Stomach (tissue), 9 donors: ENCODE measurements around the gene ATAD1. TPM values are rescaled to one million over a fixed set of nuclear protein-coding genes. Genes with fewer than 3 reads are reported as not detected.

Experiments used
- DNase-seq, 2 donors: peaks; one replicate each; pipeline versions ENCODE4 v3.0.0 to v3.0.0-alpha.2; 2013 to 2019
- H3K27ac ChIP-seq, 5 donors: fragments of 200-600 bp in 4 of 5; sonication (generic) in 4 of 5; one replicate each; pipeline ENCODE4 v1.5.1; 2013 to 2019; ENCODE audit warnings: mild to moderate bottlenecking in 1 of 5, moderate library complexity in 1 of 5
- H3K27me3 ChIP-seq, 3 donors: fragments of 200-600 bp; sonication (generic); one replicate each; pipeline ENCODE4 v1.5.1; 2017 to 2019; ENCODE audit warnings: mixed run types in 1 of 3
- H3K36me3 ChIP-seq, 4 donors: fragments of 200-600 bp; sonication (generic); 1 replicate in 3 of 4; 2 replicates in 1 of 4; pipeline ENCODE4 v1.5.1; 2016 to 2019
- H3K4me1 ChIP-seq, 4 donors: fragments of 200-600 bp; sonication (generic); one replicate each; pipeline ENCODE4 v1.5.1; 2016 to 2019
- H3K4me3 ChIP-seq, 4 donors: fragments of 200-600 bp; sonication (generic) in 3 of 4; one replicate each; pipeline ENCODE4 v1.5.1; 2016 to 2019; ENCODE audit warnings: mild to moderate bottlenecking in 1 of 4
- H3K9me3 ChIP-seq, 4 donors: fragments of 200-600 bp; sonication (generic); one replicate each; pipeline ENCODE4 v1.5.1; 2016 to 2019
- EP300 ChIP-seq: sonication (generic); formaldehyde crosslinking; IDR thresholded peaks from one replicate; pipeline ENCODE4 v1.6.1; 2017; ENCODE audit warnings: antibody characterized with exemption
- POLR2A ChIP-seq, 4 donors: fragments of 450-650 bp; IDR thresholded peaks; one replicate each; pipeline ENCODE4 v1.6.1; 2016; ENCODE audit warnings: antibody characterized with exemption in 4 of 4, control low read depth in 2 of 4, mild to moderate bottlenecking in 1 of 4, moderate library complexity in 1 of 4
- POLR2AphosphoS5 ChIP-seq, 3 donors: sonication (generic); formaldehyde crosslinking; IDR thresholded peaks; one replicate each; pipeline ENCODE4 v1.6.1; 2016; ENCODE audit warnings: antibody characterized with exemption in 3 of 3
- WGBS, 5 donors: extraction: QIAGEN DNeasy Blood & Tissue Kit in 3 of 5; methylation state at CpG; one replicate each; pipeline versions ENCODE4 v1.1.5 to v1.1.7; 2013 to 2018; 5-methylcytosine and 5-hydroxymethylcytosine counted together
- intact Hi-C: fragments of 100-400 bp; cut with DNase I; formaldehyde crosslinking; loops from one replicate; pipeline ENCODE4 v1.15.1; 2023; ENCODE audit warnings: low total_unique reads
- polyA plus RNA-seq, 3 donors: library from polyadenylated mRNA; stranded (reverse); fragments of 200-250 nt; gene quantifications; one replicate each; pipeline ENCODE4 v1.2.3, GENCODE V29; 2013
- total RNA-seq, 5 donors: library from RNA; depleted of rRNA; stranded (reverse); fragments of >200 nt; gene quantifications; one replicate each; pipeline versions ENCODE4 v1.1.0 to v1.2.3, GENCODE V29; 2014 to 2016
- TF ChIP-seq, protein P1 (sequence below), 7 experiments: fragments of 450-650 bp in 4 of 7; fragments of 200-600 bp in 3 of 7; sonication (generic) in 3 of 7; IDR thresholded peaks; one replicate each; pipeline ENCODE4 v1.5.1; 2016 to 2019; ENCODE audit warnings: antibody characterized with exemption in 7 of 7, control low read depth in 2 of 7, mild to moderate bottlenecking in 1 of 7
- donor health status: healthy with polysubstance abuse.
- donor health status: Bipolar disorder and iron deficiency.
- donor health status: healthy.

The ATAD1 gene
- total and polyA plus RNA-seq, 8 donors, result 7.0 to 61.7 (median 13.8) TPM

DNA sequence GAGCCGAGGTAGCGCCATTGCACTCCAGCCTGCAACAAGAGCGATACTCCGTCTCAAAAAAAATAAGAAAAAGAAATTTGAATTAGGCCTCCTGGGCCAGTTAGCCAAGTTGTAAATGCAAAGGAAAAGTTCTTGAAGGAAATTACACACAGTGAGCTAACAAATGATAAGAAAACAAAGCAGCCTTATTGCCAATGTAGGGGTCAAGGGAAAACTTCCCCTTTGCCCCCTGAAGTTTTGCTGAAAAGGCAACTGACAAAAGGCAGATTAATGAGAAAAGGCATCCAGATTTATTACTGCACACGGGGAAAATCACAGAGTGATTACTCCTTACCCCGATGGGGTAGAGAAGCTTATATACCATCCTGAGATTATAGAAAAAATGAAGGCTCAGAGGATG is 88.1 kb downstream of the ATAD1 start:
- Histone ChIP-seq H3K36me3 (no peaks in the 10 kb centered on the region), H3K27ac (no peak overlapping the region), H3K4me1 (peaks cover 0 to 10% (median 3%) of the 10 kb centered on the region in 4 donors), H3K27me3 (no peaks in the 10 kb centered on the region), H3K4me3 (no peak overlapping the region), H3K9me3 (no peaks in the 10 kb centered on the region)
- DNase-seq, result no peak
- intact Hi-C loops, result loop anchor here (5.0 kb wide), 1 partner anchor 73 kb away; the partner anchor contains the start of gene PAPSS2
- TF ChIP-seq, protein P1, sequence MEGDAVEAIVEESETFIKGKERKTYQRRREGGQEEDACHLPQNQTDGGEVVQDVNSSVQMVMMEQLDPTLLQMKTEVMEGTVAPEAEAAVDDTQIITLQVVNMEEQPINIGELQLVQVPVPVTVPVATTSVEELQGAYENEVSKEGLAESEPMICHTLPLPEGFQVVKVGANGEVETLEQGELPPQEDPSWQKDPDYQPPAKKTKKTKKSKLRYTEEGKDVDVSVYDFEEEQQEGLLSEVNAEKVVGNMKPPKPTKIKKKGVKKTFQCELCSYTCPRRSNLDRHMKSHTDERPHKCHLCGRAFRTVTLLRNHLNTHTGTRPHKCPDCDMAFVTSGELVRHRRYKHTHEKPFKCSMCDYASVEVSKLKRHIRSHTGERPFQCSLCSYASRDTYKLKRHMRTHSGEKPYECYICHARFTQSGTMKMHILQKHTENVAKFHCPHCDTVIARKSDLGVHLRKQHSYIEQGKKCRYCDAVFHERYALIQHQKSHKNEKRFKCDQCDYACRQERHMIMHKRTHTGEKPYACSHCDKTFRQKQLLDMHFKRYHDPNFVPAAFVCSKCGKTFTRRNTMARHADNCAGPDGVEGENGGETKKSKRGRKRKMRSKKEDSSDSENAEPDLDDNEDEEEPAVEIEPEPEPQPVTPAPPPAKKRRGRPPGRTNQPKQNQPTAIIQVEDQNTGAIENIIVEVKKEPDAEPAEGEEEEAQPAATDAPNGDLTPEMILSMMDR (IDR thresholded peaks at IDR 0.05), result no peak
- TF ChIP-seq POLR2A (IDR thresholded peaks at IDR 0.05), result no peak
- TF ChIP-seq POLR2AphosphoS5 (IDR thresholded peaks at IDR 0.05), result no peak
- TF ChIP-seq EP300, result no peak
- 20 to 54% (median 43%) methylated on average over 6 of the region's 6 CpGs for WGBS, 5 donors

DNA sequence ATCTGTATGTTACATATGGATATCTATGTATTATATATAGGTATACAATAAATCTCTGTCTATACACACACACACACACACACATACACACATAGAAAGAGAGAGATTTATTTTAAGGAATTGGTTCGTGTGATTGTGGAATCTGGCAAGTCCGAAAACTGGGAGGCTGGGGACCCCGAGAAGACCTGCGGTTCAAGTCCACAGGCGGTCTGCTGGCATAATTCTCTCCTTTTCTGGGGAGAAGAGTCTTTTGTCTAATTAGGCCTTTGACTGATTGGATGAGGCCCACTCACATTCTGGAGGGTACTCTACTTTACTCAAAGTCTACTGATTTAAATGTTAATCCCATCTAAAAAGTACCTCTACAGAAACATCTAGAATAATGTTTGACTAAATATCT is 93.2 kb downstream of the ATAD1 start:
- intact Hi-C loops, result loop anchor here (5.0 kb wide), 1 partner anchor 67 kb away; the partner anchor contains the start of gene PAPSS2

DNA sequence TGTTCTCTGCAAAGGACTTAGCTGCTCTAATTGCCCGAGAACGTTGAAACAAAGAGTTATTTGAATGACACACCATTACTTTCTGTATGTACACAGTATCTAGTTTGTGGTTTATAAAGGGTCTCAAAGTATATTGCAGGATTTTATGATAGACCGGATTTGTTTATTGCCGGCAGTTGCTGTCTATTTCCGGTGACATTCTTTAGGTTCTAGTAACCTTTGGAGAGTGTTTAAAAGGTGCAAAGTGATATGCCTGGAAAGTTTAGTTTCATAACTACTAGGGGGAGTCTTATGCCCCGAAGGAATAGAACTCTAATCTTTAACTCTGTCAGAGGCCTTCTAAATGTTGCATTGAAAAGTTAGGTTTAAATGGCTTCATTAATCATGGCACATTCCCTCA is 94.5 kb downstream of the ATAD1 start:
- no peaks in the 10 kb centered on the region for H3K36me3 ChIP-seq
- no peaks in the 10 kb centered on the region for H3K9me3 ChIP-seq
- DNase-seq, result no peak
- H3K4me1 ChIP-seq, result peaks cover 0 to 5% (median 0%) of the 10 kb centered on the region in 4 donors
- WGBS, 5 donors, result 36 to 53% (median 47%) methylated on average over 6 of the region's 6 CpGs
- H3K27me3 ChIP-seq, result no peaks in the 10 kb centered on the region
- no peak overlapping the region for H3K27ac ChIP-seq
- no peak overlapping the region for H3K4me3 ChIP-seq
- intact Hi-C loops, result no loop called here
- TF ChIP-seq POLR2AphosphoS5 (IDR thresholded peaks at IDR 0.05) (no peak), POLR2A (IDR thresholded peaks at IDR 0.05) (no peak), EP300 (no peak)
- TF ChIP-seq, protein P1 (IDR thresholded peaks at IDR 0.05), result no peak

More for the DNA sequence above, 93.2 kb downstream of the ATAD1 start:
- Histone ChIP-seq H3K27me3 (no peaks in the 10 kb centered on the region), H3K4me3 (no peak overlapping the region), H3K4me1 (peaks cover 0 to 9% (median 0%) of the 10 kb centered on the region in 4 donors), H3K36me3 (no peaks in the 10 kb centered on the region), H3K9me3 (no peaks in the 10 kb centered on the region), H3K27ac (no peak overlapping the region)
- 96 to 99% (median 97%) methylated on average over 5 of the region's 5 CpGs for WGBS, 5 donors
- no peak for DNase-seq
- TF ChIP-seq POLR2AphosphoS5 (IDR thresholded peaks at IDR 0.05) (no peak), EP300 (no peak), POLR2A (IDR thresholded peaks at IDR 0.05) (no peak)
- TF ChIP-seq, protein P1 (IDR thresholded peaks at IDR 0.05), result no peak

DNA sequence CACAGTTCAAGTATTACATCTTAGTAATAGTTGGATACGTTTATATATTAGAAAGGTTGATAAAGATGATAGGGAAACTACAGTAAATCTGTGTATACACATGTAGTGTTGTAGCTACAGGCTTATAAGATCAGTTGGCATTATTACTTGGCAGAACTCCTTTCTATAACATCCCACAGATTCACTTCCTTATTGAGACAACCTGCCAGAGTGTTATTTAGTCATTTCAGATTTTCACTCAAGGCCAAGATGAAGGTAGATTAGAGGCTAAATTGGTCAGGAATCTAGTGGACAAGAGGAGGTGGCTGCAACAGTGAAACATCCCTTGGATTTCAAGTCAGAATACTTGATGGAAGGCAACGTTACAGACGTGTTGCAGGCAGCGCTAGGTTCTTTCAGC is 95.3 kb downstream of the ATAD1 start:
- 44 to 68% (median 59%) methylated on average over 4 of the region's 4 CpGs for WGBS, 5 donors
- no peak for TF ChIP-seq EP300
- TF ChIP-seq POLR2AphosphoS5 (IDR thresholded peaks at IDR 0.05), result no peak
- TF ChIP-seq, protein P1 (IDR thresholded peaks at IDR 0.05), result no peak
- no peaks in the 10 kb centered on the region for H3K9me3 ChIP-seq
- no peak overlapping the region for H3K4me3 ChIP-seq
- H3K4me1 ChIP-seq, result peaks cover 0 to 5% (median 0%) of the 10 kb centered on the region in 4 donors
- no peaks in the 10 kb centered on the region for H3K36me3 ChIP-seq
- no peaks in the 10 kb centered on the region for H3K27me3 ChIP-seq
- intact Hi-C loops, result no loop called here
- no peak overlapping the region for H3K27ac ChIP-seq
- no peak for DNase-seq
